OCI-LY3 (cell line): ENCODE measurements around the gene ABHD8.
"Not testable (repeated sequence)": the region's sequence is repeated elsewhere in the genome, so short reads cannot be mapped to it uniquely, and the experiment has no call there.

ENCODE experiments used
- EZH2phosphoT487 ChIP-seq: fragments of 200-600 bp; shearing (Covaris generic); IDR thresholded peaks from 2 replicates; pipeline ENCODE4 v1.6.1; 2018; ENCODE audit warnings: antibody characterized with exemption, mixed run types, low read depth
- TF ChIP-seq, protein P1 (sequence below): fragments of 200-600, 300-600 bp; sonication (generic); IDR thresholded peaks from 2 replicates; pipeline ENCODE4 v1.5.1; 2014; ENCODE audit warnings: antibody characterized with exemption, low read length, low read depth

DNA sequence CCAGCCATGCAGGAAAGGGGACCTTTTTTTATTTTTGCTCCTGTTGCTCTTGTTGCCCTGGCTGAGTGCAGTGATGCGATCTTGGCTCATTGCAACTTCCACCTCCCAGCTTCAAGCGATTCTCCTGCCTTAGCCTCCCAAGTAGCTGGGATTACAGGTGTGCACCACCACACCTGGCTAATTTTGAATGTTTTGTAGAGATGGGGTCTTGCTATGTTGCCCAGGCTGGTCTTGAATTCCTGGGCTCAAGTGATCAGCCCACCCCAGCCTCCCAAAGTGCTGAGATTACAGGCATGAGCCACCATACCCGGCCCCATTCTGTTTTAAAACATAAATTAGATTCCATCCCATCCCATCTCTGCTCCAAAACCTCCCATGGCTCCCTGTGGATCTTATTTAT, 28.3 kb downstream of the ABHD8 start:
- TF ChIP-seq, protein P1, sequence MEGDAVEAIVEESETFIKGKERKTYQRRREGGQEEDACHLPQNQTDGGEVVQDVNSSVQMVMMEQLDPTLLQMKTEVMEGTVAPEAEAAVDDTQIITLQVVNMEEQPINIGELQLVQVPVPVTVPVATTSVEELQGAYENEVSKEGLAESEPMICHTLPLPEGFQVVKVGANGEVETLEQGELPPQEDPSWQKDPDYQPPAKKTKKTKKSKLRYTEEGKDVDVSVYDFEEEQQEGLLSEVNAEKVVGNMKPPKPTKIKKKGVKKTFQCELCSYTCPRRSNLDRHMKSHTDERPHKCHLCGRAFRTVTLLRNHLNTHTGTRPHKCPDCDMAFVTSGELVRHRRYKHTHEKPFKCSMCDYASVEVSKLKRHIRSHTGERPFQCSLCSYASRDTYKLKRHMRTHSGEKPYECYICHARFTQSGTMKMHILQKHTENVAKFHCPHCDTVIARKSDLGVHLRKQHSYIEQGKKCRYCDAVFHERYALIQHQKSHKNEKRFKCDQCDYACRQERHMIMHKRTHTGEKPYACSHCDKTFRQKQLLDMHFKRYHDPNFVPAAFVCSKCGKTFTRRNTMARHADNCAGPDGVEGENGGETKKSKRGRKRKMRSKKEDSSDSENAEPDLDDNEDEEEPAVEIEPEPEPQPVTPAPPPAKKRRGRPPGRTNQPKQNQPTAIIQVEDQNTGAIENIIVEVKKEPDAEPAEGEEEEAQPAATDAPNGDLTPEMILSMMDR = not testable (repeated sequence)
- TF ChIP-seq EZH2phosphoT487 = not testable (repeated sequence)
